Osteoblast (primary cell): ENCODE data around the gene CC2D1A. TPM values are rescaled to one million over a fixed set of nuclear protein-coding genes. Genes with fewer than 3 reads are reported as not detected.

Experiments used
- DNase-seq: peaks from one replicate; pipeline ENCODE4 v3.0.0; 2011; ENCODE audit warnings: low spot score, mixed read lengths; ENCODE audit not compliant: insufficient read length; ENCODE audit errors: missing footprints
- H2AFZ ChIP-seq: 2 replicates; pipeline ENCODE4 v1.6.0; 2011; ENCODE audit warnings: mild to moderate bottlenecking, low read length
- H3K27ac ChIP-seq: 2 replicates; pipeline ENCODE4 v1.5.1; 2011; ENCODE audit warnings: mild to moderate bottlenecking, low read depth, low read length, moderate library complexity
- H3K27me3 ChIP-seq: 2 replicates; pipeline ENCODE4 v1.6.0; 2012; ENCODE audit warnings: mild to moderate bottlenecking, control low read depth, inconsistent platforms, low read length, moderate library complexity; ENCODE audit not compliant: insufficient read depth
- H3K36me3 ChIP-seq: 2 replicates; pipeline ENCODE4 v1.5.1; 2011; ENCODE audit warnings: mild to moderate bottlenecking, low read length, control low read depth, moderate library complexity; ENCODE audit not compliant: insufficient read depth
- H3K4me1 ChIP-seq: 2 replicates; pipeline ENCODE4 v1.5.1; 2011; ENCODE audit warnings: mild to moderate bottlenecking, low read length, control low read depth, moderate library complexity; ENCODE audit not compliant: insufficient read depth
- H3K4me2 ChIP-seq: 2 replicates; pipeline ENCODE4 v1.6.0; 2011; ENCODE audit warnings: mild to moderate bottlenecking, low read length; ENCODE audit not compliant: insufficient read depth
- H3K4me3 ChIP-seq: fragments of 200-600 bp; sonication (generic); 3 replicates; pipeline ENCODE4 v1.5.1; 2012; ENCODE audit warnings: mild to moderate bottlenecking, low read length, inconsistent platforms; ENCODE audit not compliant: insufficient read depth
- H3K79me2 ChIP-seq: 2 replicates; pipeline ENCODE4 v1.6.0; 2012; ENCODE audit warnings: mild to moderate bottlenecking, low read length, control low read depth, inconsistent platforms; ENCODE audit not compliant: insufficient read depth
- H3K9me3 ChIP-seq: 2 replicates; pipeline ENCODE4 v1.5.1; 2011; ENCODE audit warnings: low read depth, low read length, control low read depth
- H4K20me1 ChIP-seq: 2 replicates; pipeline ENCODE4 v1.6.0; 2012; ENCODE audit warnings: mild to moderate bottlenecking, low read length, control low read depth; ENCODE audit not compliant: insufficient read depth
- CTCF ChIP-seq: IDR thresholded peaks from 2 replicates; pipeline ENCODE4 v1.5.1; 2011; ENCODE audit warnings: mild to moderate bottlenecking, low read depth, low read length, moderate library complexity; ENCODE audit errors: extremely low read depth
- total RNA-seq: library from RNA; depleted of rRNA; stranded (reverse); fragments of >200 nt; gene quantifications from 2 replicates; pipeline ENCODE4 v1.2.3, GENCODE V29; 2012

Gene CC2D1A
- total RNA-seq, 1 donor = 19.2 TPM

GRCh38 chr19:13894552-13894951 lies 11.4 kb upstream of the CC2D1A start:
- Histone ChIP-seq H3K4me3 (no peak overlapping the region), H3K4me2 (no peak overlapping the region), H3K27ac (no peak overlapping the region), H4K20me1 (no peaks in the 10 kb centered on the region), H3K9me3 (no peaks in the 10 kb centered on the region), H3K27me3 (no peaks in the 10 kb centered on the region), H3K36me3 (no peaks in the 10 kb centered on the region), H2AFZ (no peak overlapping the region), H3K79me2 (no peaks in the 10 kb centered on the region), H3K4me1 (peaks cover 6% of the 10 kb centered on the region)
- no peak for DNase-seq
- no peak for TF ChIP-seq CTCF

GRCh38 chr19:13896227-13896626 lies 9.8 kb upstream of the CC2D1A start:
- DNase-seq = no peak
- Histone ChIP-seq H3K27me3 (no peaks in the 10 kb centered on the region), H3K4me2 (no peak overlapping the region), H2AFZ (no peak overlapping the region), H3K27ac (no peak overlapping the region), H3K4me3 (no peak overlapping the region), H3K79me2 (no peaks in the 10 kb centered on the region), H4K20me1 (no peaks in the 10 kb centered on the region), H3K36me3 (no peaks in the 10 kb centered on the region), H3K9me3 (no peaks in the 10 kb centered on the region), H3K4me1 (peaks cover 14% of the 10 kb centered on the region)
- no peak for TF ChIP-seq CTCF

GRCh38 chr19:13899393-13899792 lies 6.6 kb upstream of the CC2D1A start:
- Histone ChIP-seq H3K4me2 (no peak overlapping the region), H2AFZ (no peak overlapping the region), H3K36me3 (no peaks in the 10 kb centered on the region), H3K27me3 (no peaks in the 10 kb centered on the region), H3K79me2 (no peaks in the 10 kb centered on the region), H3K4me1 (peaks cover 14% of the 10 kb centered on the region), H3K27ac (no peak overlapping the region), H4K20me1 (no peaks in the 10 kb centered on the region), H3K4me3 (no peak overlapping the region), H3K9me3 (no peaks in the 10 kb centered on the region)
- TF ChIP-seq CTCF = no peak
- DNase-seq = no peak

GRCh38 chr19:13899912-13900584 lies 6.0 kb upstream of the CC2D1A start:
- H3K9me3 ChIP-seq = no peaks in the 10 kb centered on the region
- H3K79me2 ChIP-seq = no peaks in the 10 kb centered on the region
- H3K27ac ChIP-seq = no peak overlapping the region
- no peaks in the 10 kb centered on the region for H3K36me3 ChIP-seq
- no peaks in the 10 kb centered on the region for H4K20me1 ChIP-seq
- H3K4me3 ChIP-seq = no peak overlapping the region
- DNase-seq = peak; percentile 60
- TF ChIP-seq CTCF = no peak
- no peaks in the 10 kb centered on the region for H3K27me3 ChIP-seq
- peak overlapping the region; percentile 10 for H2AFZ ChIP-seq
- no peak overlapping the region for H3K4me2 ChIP-seq
- peaks cover 14% of the 10 kb centered on the region for H3K4me1 ChIP-seq
